HG02588 (cell line): ENCODE results near the gene MYPN.
"Not testable (repeated sequence)": the region's sequence is repeated elsewhere in the genome, so short reads cannot be mapped to it uniquely, and the experiment has no call there.

Experiments
- ATAC-seq: cut with Tn5 transposase; IDR thresholded peaks from one replicate; pipeline ENCODE4 v1.9.1; 2021; ENCODE audit warnings: mild to moderate bottlenecking, moderate library complexity; ENCODE audit not compliant: unreplicated experiment

MYPN gene

GRCh38 chr10:68128015-68128414, 18.7 kb downstream of the MYPN start:
- no peak for ATAC-seq

DNA sequence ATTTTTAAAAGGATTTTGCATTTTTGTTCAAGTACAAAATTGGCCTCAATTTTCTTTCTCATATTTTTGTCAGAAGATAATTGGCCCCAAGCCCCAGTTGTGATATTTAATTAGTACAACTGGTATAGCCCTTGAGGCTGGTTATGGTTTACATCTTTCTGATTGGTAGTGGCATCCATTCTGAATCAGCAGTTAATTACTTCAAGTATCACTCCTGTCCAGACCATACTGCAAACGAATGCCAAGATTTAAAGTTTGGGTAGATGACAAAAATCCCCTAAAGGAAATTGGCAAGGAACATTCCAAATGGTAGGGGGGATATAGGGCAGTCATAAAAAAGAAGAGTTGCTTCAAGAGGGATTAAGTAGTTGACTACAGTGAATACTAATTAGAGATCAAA, 23.1 kb downstream of the MYPN start:
- ATAC-seq, result no peak

- no peak for ATAC-seq
These were observed 24.2 kb downstream of the MYPN start for GRCh38 chr10:68133523-68133922.

- no peak for ATAC-seq
These were observed 26.1 kb downstream of the MYPN start for GRCh38 chr10:68135362-68135761.

DNA sequence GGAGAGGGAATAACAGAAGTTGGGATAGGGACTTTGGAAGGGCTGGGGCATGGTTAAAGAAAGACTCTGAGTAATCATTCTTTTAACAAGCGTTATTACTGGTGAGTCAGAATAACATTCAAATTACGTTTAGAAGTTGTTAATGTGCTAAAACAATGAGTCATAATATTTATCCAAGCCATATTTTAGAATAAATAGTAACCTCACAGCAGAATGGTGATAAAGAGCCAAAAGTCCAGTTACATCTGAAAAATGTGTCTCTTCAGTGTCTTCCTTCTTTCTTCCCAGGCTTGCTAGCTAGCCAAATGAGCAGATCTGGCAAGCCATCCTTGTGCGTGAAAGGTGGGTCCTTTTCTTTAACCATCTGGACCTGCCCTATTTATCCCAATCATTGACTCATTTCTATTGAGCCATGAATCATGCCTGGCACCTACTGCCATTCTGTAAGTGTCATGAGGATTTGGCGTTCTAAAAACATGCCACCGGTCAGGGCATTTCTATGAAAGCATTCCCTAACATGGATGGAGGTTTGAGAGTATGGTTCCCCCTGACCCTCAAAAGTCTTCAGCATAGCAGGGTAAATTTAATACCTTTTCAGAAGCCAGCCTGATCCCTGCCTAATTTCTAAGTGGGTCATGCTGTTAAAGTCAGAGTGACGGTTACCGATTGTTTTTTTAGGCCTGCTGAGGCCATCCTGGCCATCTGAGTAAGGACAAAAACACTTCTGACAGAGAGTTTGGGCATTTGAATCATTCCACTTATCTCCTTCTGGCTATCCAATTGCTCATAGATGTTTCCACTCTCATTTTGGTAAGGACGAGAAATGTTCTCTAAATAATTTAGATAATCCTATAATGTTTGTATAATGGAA, 26.9 kb downstream of the MYPN start:
- no peak for ATAC-seq

GRCh38 chr10:68137171-68137570, 27.9 kb downstream of the MYPN start:
- no peak for ATAC-seq

GRCh38 chr10:68138526-68138925, 29.2 kb downstream of the MYPN start:
- ATAC-seq, result no peak

GRCh38 chr10:68139448-68140272, 30.4 kb downstream of the MYPN start:
- ATAC-seq, result no peak

DNA sequence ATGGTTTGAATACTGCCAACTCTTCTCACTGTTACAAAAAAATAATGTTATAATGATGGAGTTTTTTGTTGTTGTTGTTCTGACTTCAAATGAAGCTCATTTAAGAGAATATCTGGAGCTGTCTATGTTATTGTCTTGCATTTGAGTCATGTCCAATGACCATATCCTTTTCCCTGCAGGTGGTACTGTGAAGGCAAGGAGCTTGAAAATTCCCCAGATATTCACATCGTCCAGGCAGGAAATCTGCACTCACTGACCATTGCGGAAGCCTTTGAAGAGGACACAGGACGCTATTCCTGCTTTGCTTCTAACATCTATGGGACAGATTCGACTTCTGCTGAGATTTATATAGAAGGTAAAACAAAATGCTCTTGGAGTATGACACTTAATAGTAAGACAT, 33.5 kb downstream of the MYPN start:
- no peak for ATAC-seq

- no peak for ATAC-seq
These were observed 35.4 kb downstream of the MYPN start for GRCh38 chr10:68144709-68145108.

DNA sequence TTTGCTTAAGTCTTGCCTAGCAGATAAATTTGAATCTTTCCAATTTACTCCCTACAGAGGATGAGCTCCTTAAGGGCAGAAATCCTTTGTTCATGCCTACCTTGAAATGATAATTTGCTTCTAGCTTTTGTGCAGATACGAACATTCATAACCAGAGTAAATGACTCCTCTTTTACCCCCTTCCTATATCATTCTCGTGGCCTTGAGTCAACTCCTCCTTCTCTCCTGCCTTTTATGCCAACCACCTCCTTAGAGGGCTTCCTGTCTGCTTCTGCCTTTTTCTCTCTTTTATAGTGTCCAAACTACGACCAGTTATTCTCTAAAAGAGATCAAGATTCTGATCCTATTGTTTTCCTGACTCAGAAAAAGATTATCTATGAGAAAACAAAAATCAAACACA, 36.4 kb downstream of the MYPN start:
- no peak for ATAC-seq

DNA sequence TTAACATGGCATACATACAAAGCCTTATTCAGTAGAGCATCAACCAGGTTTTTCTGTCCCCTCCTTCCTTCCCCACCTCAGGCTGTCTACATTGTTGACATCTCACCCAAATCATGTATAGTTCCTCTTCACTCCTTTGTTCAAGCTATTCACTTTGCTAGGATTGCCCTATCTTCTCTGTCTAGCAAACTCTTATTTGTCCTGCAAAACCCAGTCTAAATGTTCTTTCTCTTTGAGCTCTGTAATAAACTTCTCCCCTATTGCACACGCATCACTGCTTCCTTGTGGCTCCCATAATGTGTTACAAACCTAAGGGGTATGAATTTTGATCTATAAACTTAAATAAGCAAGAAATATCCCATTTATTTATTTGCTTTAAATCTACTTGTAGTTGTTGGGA, 36.8 kb downstream of the MYPN start:
- no peak for ATAC-seq

GRCh38 chr10:68151453-68151852, 42.2 kb downstream of the MYPN start:
- ATAC-seq, result no peak

GRCh38 chr10:68153473-68154210, 44.4 kb downstream of the MYPN start:
- no peak for ATAC-seq

GRCh38 chr10:68154211-68154497, 44.9 kb downstream of the MYPN start:
- ATAC-seq, result no peak

DNA sequence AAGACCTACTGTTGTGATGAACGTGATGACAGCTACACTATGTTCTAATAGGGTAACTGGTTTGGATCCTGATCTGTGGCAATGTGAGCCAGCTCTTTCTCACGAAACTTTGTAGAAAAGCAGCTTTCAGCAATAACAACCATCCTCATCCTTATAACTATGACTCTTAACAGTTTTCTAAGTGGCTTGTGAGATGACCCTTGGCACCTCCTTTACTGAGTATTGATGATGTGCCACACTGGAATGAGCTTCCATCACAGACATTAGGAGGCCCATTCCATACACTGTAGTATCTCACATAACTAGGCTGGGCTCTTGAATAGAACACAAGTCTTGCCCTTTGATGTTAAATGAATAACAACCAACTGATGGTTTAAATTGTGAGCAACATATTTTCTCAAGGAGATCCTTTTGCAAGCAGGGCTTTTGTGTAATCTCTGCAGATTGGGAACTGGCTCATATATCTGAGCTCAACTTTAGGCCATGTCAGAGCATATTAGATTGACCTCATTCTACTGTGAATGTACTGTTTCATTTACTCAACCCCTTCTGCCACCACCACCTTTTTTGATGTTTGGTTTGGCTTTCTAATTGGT, 46.4 kb downstream of the MYPN start:
- ATAC-seq, result no peak

DNA sequence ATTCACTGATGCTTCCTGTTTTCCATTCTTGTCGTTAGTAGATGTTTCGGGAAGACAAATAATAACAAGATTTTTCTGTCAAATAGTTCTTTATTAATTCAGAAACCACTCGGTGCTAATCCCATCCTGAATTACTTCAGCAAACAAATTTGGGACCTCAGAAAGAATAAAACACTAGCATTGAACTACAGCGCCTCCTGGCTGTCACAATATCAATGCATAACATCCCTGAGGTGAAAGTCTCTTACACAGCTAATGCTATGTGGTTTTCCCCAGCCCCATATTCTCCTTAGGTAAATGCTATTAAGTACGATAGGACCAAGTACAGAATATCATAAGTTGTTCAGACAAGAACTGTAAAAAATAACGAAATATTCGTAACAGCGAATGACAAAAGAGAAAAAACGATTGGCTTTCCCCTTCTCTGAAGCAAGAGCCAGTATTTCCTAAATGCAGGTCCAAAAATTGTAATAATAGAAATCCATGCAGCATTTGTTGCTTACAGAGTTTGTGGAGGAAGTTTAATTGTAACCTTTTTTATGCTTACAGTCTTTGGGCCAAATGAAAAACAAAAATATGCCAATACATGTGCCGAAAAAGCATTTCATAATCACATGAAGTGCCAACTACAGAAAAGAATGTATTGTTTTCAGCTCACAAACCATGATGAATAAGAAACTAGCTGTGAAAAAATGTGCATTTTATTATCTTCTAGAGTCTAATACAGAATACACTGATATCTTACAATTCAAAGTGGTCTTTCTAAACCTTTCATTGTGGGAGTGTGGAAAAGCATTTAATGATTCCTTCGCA, 47.3 kb downstream of the MYPN start:
- no peak for ATAC-seq

- ATAC-seq, result not testable (repeated sequence)
These were observed 48.2 kb downstream of the MYPN start for GRCh38 chr10:68157522-68157921.

DNA sequence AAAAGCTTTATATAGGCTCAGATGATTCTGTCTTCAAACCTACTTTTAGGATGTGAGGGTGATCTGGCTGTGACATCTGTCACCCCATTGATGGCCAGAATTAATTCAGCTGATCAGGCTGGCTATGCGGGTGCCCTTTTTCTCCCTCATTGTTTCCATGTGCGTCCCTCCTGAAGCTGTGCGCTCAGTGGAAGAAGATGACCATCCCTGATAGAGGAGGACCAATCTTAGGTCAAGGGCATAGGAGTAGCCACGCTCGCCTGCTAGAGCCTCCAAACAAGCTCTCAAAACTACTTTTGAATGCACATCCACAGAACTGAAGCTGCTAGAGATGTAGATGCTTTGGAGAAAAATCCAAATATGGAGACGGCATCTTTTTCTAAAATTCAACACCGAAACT, 48.7 kb downstream of the MYPN start:
- ATAC-seq, result no peak

GRCh38 chr10:68163735-68164134, 54.4 kb downstream of the MYPN start:
- ATAC-seq, result peak; percentile 98
